Neural progenitor cell (in vitro differentiated cells): ENCODE results near the gene TRIM28. TPM values are rescaled to one million over a fixed set of nuclear protein-coding genes. Genes with fewer than 3 reads are reported as not detected.

Source experiments
- DNase-seq: peaks from one replicate; pipeline ENCODE4 v3.0.0-alpha.2; 2016; ENCODE audit warnings: low spot score
- H2AFZ ChIP-seq: fragments of 200-600 bp; sonication (generic); replicated peaks from 2 replicates; pipeline ENCODE4 v1.6.1; 2016; ENCODE audit warnings: antibody characterized with exemption
- H3F3A ChIP-seq: fragments of 200-600 bp; sonication (generic); 2 replicates; pipeline ENCODE4 v1.6.1; 2016; ENCODE audit warnings: antibody characterized with exemption, low read depth
- H3K27ac ChIP-seq: fragments of 200-600 bp; sonication (generic); 2 replicates; pipeline ENCODE4 v1.5.1; 2016; ENCODE audit warnings: mild to moderate bottlenecking
- H3K27me3 ChIP-seq: fragments of 200-600 bp; sonication (generic); 2 replicates; pipeline ENCODE4 v1.6.1; 2016; ENCODE audit warnings: mild to moderate bottlenecking, moderate library complexity
- H3K36me3 ChIP-seq: fragments of 200-600 bp; sonication (generic); 2 replicates; pipeline ENCODE4 v1.5.1; 2016
- H3K4me1 ChIP-seq: fragments of 200-600 bp; sonication (generic); 2 replicates; pipeline ENCODE4 v1.6.1; 2016; ENCODE audit warnings: mixed run types
- H3K4me2 ChIP-seq: fragments of 200-600 bp; sonication (generic); 2 replicates; pipeline ENCODE4 v1.6.1; 2016
- H3K4me3 ChIP-seq: fragments of 200-600 bp; sonication (generic); 2 replicates; pipeline ENCODE4 v1.5.1; 2016
- H3K79me2 ChIP-seq: fragments of 200-600 bp; sonication (generic); 2 replicates; pipeline ENCODE4 v1.6.1; 2016; ENCODE audit warnings: low read depth
- H3K9ac ChIP-seq: fragments of 200-600 bp; sonication (generic); 2 replicates; pipeline ENCODE4 v1.6.1; 2016
- H3K9me3 ChIP-seq: fragments of 200-600 bp; sonication (generic); 2 replicates; pipeline ENCODE4 v1.5.1; 2016; ENCODE audit warnings: low read depth
- H4K20me1 ChIP-seq: fragments of 200-600 bp; sonication (generic); 2 replicates; pipeline ENCODE4 v1.6.1; 2016; ENCODE audit warnings: low read depth
- H3K27ac Mint-ChIP-seq: 3 replicates; pipeline ENCODE4 v1.8.0; 2021; ENCODE audit warnings: mixed read lengths
- H3K27me3 Mint-ChIP-seq: 2 replicates; pipeline ENCODE4 v1.8.0; 2022; ENCODE audit warnings: low read depth, mild to moderate bottlenecking, inconsistent platforms, moderate library complexity, mixed read lengths; ENCODE audit not compliant: insufficient read depth
- H3K36me3 Mint-ChIP-seq: 3 replicates; pipeline ENCODE4 v1.8.0; 2021; ENCODE audit warnings: mixed read lengths
- H3K4me1 Mint-ChIP-seq: 3 replicates; pipeline ENCODE4 v1.8.0; 2021; ENCODE audit warnings: mixed read lengths
- H3K4me3 Mint-ChIP-seq: 3 replicates; pipeline ENCODE4 v1.8.0; 2021; ENCODE audit warnings: mild to moderate bottlenecking, moderate library complexity, mixed read lengths
- H3K9me3 Mint-ChIP-seq: 3 replicates; pipeline ENCODE4 v1.8.0; 2020; ENCODE audit warnings: mixed read lengths
- CTCF ChIP-seq: fragments of 200-600 bp; sonication (generic); IDR thresholded peaks from 2 replicates; pipeline ENCODE4 v1.5.1; 2017; ENCODE audit warnings: antibody characterized with exemption, mild to moderate bottlenecking
- EZH2 ChIP-seq: fragments of 200-600 bp; sonication (generic); IDR thresholded peaks from 2 replicates; pipeline ENCODE4 v1.6.1; 2017; ENCODE audit warnings: antibody characterized with exemption, mild to moderate bottlenecking, moderate library complexity
- EZH2phosphoT487 ChIP-seq: fragments of 200-600 bp; sonication (generic); IDR thresholded peaks from 2 replicates; pipeline ENCODE4 v1.6.1; 2017; ENCODE audit warnings: antibody characterized with exemption
- total RNA-seq: library from RNA; depleted of rRNA; stranded (reverse); fragments of >200 nt; gene quantifications from 2 replicates; pipeline ENCODE4 v1.2.3, GENCODE V29; 2015; ENCODE audit warnings: low replicate concordance

The TRIM28 gene
- total RNA-seq, 1 donor from 2014 or later: 390 TPM

DNA sequence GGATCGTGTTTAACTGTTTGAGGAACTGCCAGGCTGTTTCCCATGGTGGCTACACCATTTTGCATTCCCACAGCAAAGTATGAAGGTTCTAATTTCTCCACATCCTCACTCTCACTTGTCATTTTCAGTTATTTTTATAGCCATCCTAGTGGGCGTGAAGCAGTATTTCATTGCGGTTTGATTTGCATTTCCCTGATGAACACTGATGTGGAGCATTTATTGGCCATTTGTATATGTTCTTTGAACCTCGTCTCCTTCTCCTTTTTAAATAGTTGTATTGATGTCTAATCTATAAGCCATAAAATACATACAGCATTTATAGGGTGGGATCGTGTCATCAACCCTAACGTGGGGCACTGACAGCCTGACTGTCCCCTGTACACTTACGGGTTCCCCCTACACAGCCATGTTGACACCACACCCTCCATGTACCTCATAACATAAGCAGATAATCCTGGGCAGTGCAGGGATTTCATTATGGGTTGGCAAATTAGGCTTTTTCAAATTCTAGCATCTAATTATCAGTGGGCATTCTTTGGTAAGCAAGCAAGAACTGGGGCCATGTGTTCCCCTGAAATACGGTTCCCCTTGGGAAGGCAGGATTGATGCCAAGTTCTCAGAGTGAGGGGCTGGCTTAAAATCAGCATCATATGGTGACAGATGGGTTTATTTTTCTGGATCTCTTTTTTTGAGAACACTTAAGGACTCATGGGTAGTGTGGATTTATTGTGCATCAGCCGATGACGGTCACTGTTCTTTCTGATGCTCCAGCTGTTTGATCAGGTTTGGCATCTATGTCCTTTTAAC, 12.6 kb upstream of the TRIM28 start:
- Mint-ChIP-seq H3K4me1 (no peaks in the 10 kb centered on the region), H3K36me3 (no peaks in the 10 kb centered on the region), H3K4me3 (no peak overlapping the region), H3K27ac (no peak overlapping the region), H3K9me3 (no peaks in the 10 kb centered on the region), H3K27me3 (peaks cover 11% of the 10 kb centered on the region)
- Histone ChIP-seq H3K27ac (no peak overlapping the region), H4K20me1 (no peaks in the 10 kb centered on the region), H3K9me3 (no peaks in the 10 kb centered on the region), H3K4me2 (no peak overlapping the region), H3K79me2 (no peaks in the 10 kb centered on the region), H3K36me3 (no peaks in the 10 kb centered on the region), H3K27me3 (peaks cover 12% of the 10 kb centered on the region), H2AFZ (no peak overlapping the region), H3K4me3 (no peak overlapping the region), H3K4me1 (no peaks in the 10 kb centered on the region), H3F3A (no peaks in the 10 kb centered on the region), H3K9ac (no peak overlapping the region)
- TF ChIP-seq CTCF (no peak), EZH2phosphoT487 (no peak), EZH2 (no peak)
- DNase-seq: no peak

DNA sequence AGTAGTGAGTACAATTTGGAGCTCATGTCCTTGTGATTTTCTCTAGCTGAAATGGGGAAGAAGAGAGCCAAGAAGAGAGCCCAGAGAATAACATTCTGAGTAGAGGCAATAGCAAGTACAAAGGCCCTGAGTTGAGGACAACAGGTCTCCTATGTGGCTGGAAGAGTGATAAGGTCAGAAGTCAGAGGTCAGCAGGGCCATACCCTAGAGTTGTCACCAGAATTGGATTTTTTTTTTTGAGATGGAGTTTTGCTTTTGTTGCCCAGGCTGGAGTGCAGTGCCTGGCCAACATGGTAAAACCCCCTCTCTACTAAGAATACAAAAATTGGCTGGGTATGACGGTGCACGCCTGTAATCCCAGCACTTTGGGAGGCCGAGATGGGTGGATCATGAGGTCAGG, 8.0 kb upstream of the TRIM28 start:
- H3K4me1 ChIP-seq: peaks cover 4% of the 10 kb centered on the region
- Mint-ChIP-seq H3K4me3 (peak overlapping the region; percentile 32), H3K36me3 (no peaks in the 10 kb centered on the region), H3K27me3 (peaks cover 19% of the 10 kb centered on the region), H3K27ac (peak overlapping the region; percentile 6), H3K4me1 (peaks cover 6% of the 10 kb centered on the region), H3K9me3 (no peaks in the 10 kb centered on the region)
- no peaks in the 10 kb centered on the region for H3K9me3 ChIP-seq
- H3F3A ChIP-seq: peaks cover 15% of the 10 kb centered on the region
- no peak for TF ChIP-seq EZH2
- H3K9ac ChIP-seq: no peak overlapping the region
- peaks cover 30% of the 10 kb centered on the region for H3K27me3 ChIP-seq
- H3K4me2 ChIP-seq: no peak overlapping the region
- DNase-seq: no peak
- no peaks in the 10 kb centered on the region for H3K79me2 ChIP-seq
- H3K27ac ChIP-seq: no peak overlapping the region
- H4K20me1 ChIP-seq: no peaks in the 10 kb centered on the region
- H2AFZ ChIP-seq: no peak overlapping the region
- no peaks in the 10 kb centered on the region for H3K36me3 ChIP-seq
- H3K4me3 ChIP-seq: no peak overlapping the region

DNA sequence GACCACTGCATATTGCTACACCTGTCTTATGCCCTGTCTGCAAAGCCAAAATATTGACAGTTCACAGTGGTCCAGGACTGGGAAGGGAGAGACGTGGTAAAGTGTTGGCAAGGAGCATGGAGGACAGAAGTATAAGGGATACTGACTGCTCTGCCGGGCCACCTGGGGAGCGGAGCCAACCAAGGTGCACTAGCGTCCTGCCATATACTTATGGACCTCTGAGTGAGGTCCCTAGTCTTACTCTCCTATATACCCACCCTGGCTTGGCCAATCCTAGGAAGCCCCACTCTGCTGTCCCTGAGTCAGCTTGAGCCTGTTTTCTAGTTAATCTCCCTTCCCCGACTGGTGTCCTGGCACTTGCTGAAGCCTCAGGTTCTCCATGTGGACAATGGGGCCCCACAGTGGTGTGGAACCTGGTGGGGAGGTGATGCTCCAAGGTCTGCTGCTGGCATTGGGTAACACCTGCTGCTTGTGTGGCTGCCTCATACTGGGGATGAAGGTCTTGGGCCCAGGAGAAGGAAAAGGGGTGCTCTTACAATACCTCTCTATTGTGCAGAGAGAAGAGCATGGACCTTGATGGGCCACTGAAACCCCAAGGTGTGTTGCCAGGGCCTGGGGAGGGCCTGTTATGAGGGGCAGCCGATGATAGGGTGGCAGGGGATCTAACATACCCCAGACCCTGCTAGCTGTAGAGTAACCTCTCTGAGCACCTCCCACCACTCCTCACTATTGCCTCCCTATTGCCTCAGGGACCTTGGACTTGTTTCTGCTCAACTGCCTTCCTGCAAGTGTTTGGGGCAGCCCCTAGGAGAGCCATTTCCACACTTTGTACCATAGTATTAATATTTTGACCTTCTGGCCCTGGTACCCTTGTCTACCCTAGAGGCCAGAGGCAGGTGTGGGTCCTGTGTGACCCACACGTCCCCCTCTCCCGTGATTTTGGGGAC, 6.7 kb upstream of the TRIM28 start:
- DNase-seq: no peak
- Histone ChIP-seq H3K27ac (no peak overlapping the region), H3K4me3 (peak overlapping the region; percentile 54), H3K36me3 (no peaks in the 10 kb centered on the region), H3K79me2 (no peaks in the 10 kb centered on the region), H3K27me3 (peaks cover 32% of the 10 kb centered on the region), H4K20me1 (no peaks in the 10 kb centered on the region), H3K4me2 (peak overlapping the region; percentile 83), H2AFZ (no peak overlapping the region), H3K9me3 (no peaks in the 10 kb centered on the region), H3F3A (peaks cover 15% of the 10 kb centered on the region), H3K4me1 (peaks cover 4% of the 10 kb centered on the region), H3K9ac (no peak overlapping the region)
- peak overlapping the region; percentile 25 for H3K27ac Mint-ChIP-seq
- peaks cover 6% of the 10 kb centered on the region for H3K4me1 Mint-ChIP-seq
- TF ChIP-seq EZH2 (no peak), CTCF (no peak), EZH2phosphoT487 (no peak)
- H3K4me3 Mint-ChIP-seq: peak overlapping the region; percentile 55
- peaks cover 15% of the 10 kb centered on the region for H3K27me3 Mint-ChIP-seq
- H3K36me3 Mint-ChIP-seq: no peaks in the 10 kb centered on the region
- no peaks in the 10 kb centered on the region for H3K9me3 Mint-ChIP-seq
